Astrocyte (in vitro differentiated cells and primary cell): ENCODE data around the gene CHRD. TPM values are rescaled to one million over a fixed set of nuclear protein-coding genes. Genes with fewer than 3 reads are reported as not detected.

ENCODE experiments used
- DNase-seq: peaks from one replicate; pipeline ENCODE4 v3.0.0-alpha.2; 2010; ENCODE audit warnings: low read depth
- FAIRE-seq: peaks from 2 replicates; lab custom pipeline; 2011; peaks lifted over from hg19 to GRCh38; lab: Jason Lieb, UNC
- H2AFZ ChIP-seq: 2 replicates; pipeline ENCODE4 v1.6.0; 2012; ENCODE audit warnings: low read depth, low read length, inconsistent platforms
- H3K27ac ChIP-seq: 2 replicates; pipeline ENCODE4 v1.5.1; 2011; ENCODE audit warnings: low read depth, low read length, inconsistent platforms
- H3K27me3 ChIP-seq: 2 replicates; pipeline ENCODE4 v1.6.0; 2011; ENCODE audit warnings: low read length, inconsistent platforms; ENCODE audit not compliant: insufficient read depth
- H3K36me3 ChIP-seq: 2 replicates; pipeline ENCODE4 v1.5.1; 2011; ENCODE audit warnings: low read length, inconsistent platforms; ENCODE audit not compliant: insufficient read depth
- H3K4me1 ChIP-seq: 2 replicates; pipeline ENCODE4 v1.5.1; 2011; ENCODE audit warnings: low read length, inconsistent platforms; ENCODE audit not compliant: insufficient read depth
- H3K4me2 ChIP-seq: 2 replicates; pipeline ENCODE4 v1.6.0; 2012; ENCODE audit warnings: low read length, inconsistent platforms
- H3K4me3 ChIP-seq: 2 replicates; pipeline ENCODE4 v1.5.1; 2011; ENCODE audit warnings: low read depth, mild to moderate bottlenecking, low read length, inconsistent platforms; ENCODE audit not compliant: insufficient read depth
- H3K79me2 ChIP-seq: 2 replicates; pipeline ENCODE4 v1.6.0; 2012; ENCODE audit warnings: mild to moderate bottlenecking, low read length, inconsistent platforms; ENCODE audit not compliant: insufficient read depth
- H3K9ac ChIP-seq: 2 replicates; pipeline ENCODE4 v1.6.0; 2012; ENCODE audit warnings: mild to moderate bottlenecking, low read length, inconsistent platforms
- H3K9me3 ChIP-seq: 2 replicates; pipeline ENCODE4 v1.5.1; 2012; ENCODE audit warnings: low read depth, mild to moderate bottlenecking, low read length, inconsistent platforms; ENCODE audit not compliant: insufficient read depth
- H4K20me1 ChIP-seq: 2 replicates; pipeline ENCODE4 v1.6.0; 2012; ENCODE audit warnings: low read length, inconsistent platforms; ENCODE audit not compliant: insufficient read depth
- H3K27ac Mint-ChIP-seq: one replicate; pipeline ENCODE4 v1.8.0; 2021; ENCODE audit warnings: mild to moderate bottlenecking, mixed read lengths; ENCODE audit not compliant: unreplicated experiment
- H3K27me3 Mint-ChIP-seq: one replicate; pipeline ENCODE4 v1.8.0; 2021; ENCODE audit warnings: low read depth, mixed read lengths; ENCODE audit not compliant: unreplicated experiment
- H3K36me3 Mint-ChIP-seq: one replicate; pipeline ENCODE4 v1.8.0; 2021; ENCODE audit warnings: low read depth, mixed read lengths; ENCODE audit not compliant: unreplicated experiment
- H3K4me1 Mint-ChIP-seq: one replicate; pipeline ENCODE4 v1.8.0; 2021; ENCODE audit warnings: low read depth, mixed read lengths; ENCODE audit not compliant: unreplicated experiment
- H3K4me3 Mint-ChIP-seq: one replicate; pipeline ENCODE4 v1.8.0; 2021; ENCODE audit warnings: mild to moderate bottlenecking, moderate library complexity, mixed read lengths; ENCODE audit not compliant: unreplicated experiment
- H3K9me3 Mint-ChIP-seq: one replicate; pipeline ENCODE4 v1.8.0; 2021; ENCODE audit warnings: mild to moderate bottlenecking, mixed read lengths; ENCODE audit not compliant: unreplicated experiment
- CTCF ChIP-seq: IDR thresholded peaks from 2 replicates; pipeline ENCODE4 v1.5.1; 2011; ENCODE audit warnings: low read depth, mild to moderate bottlenecking, inconsistent platforms, low read length, moderate library complexity; ENCODE audit not compliant: insufficient read depth
- EZH2 ChIP-seq: IDR thresholded peaks from 2 replicates; pipeline ENCODE4 v1.6.1; 2012; ENCODE audit warnings: mild to moderate bottlenecking, low read length, inconsistent platforms; ENCODE audit not compliant: insufficient read depth
- total RNA-seq: library from RNA; stranded (reverse); gene quantifications from 2 replicates; pipeline ENCODE4 v1.2.1, GENCODE V29; 2021

CHRD gene
- total RNA-seq, 1 donor from 2014 or later = 3.4 TPM

DNA sequence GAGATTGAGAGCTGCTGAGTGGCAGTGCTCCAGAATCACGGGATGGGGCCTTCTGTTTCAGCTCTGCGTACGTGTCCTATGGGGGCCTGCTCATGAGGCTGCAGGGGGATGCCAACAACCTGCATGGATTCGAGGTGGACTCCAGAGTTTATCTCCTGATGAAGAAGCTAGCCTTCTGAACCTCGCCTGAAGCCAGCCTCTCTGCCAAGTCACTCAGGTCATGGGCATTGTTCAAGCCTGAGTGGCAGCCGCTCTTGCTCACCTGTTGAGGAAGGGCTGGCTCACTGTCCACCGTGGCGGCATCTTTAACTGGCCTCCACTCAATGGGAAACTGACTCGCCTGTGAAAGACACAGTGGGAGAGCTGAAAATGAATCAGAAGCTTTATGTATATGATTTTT lies 11.7 kb upstream of the CHRD start:
- no peak overlapping the region for H3K9ac ChIP-seq
- H2AFZ ChIP-seq = no peak overlapping the region
- no peak for TF ChIP-seq CTCF
- TF ChIP-seq EZH2 = no peak
- H4K20me1 ChIP-seq = peaks cover 40% of the 10 kb centered on the region
- peaks cover 26% of the 10 kb centered on the region for H3K36me3 Mint-ChIP-seq
- no peak for FAIRE-seq
- DNase-seq = no peak
- no peaks in the 10 kb centered on the region for H3K9me3 ChIP-seq
- H3K4me1 Mint-ChIP-seq = peaks cover 32% of the 10 kb centered on the region
- peak overlapping the region; percentile 8 for H3K4me2 ChIP-seq
- no peak overlapping the region for H3K27ac Mint-ChIP-seq
- no peaks in the 10 kb centered on the region for H3K9me3 Mint-ChIP-seq
- no peaks in the 10 kb centered on the region for H3K27me3 Mint-ChIP-seq
- H3K4me3 Mint-ChIP-seq = no peak overlapping the region
- H3K27ac ChIP-seq = no peak overlapping the region
- no peak overlapping the region for H3K4me3 ChIP-seq
- peaks cover 29% of the 10 kb centered on the region for H3K4me1 ChIP-seq
- H3K79me2 ChIP-seq = peaks cover 23% of the 10 kb centered on the region
- peaks cover 15% of the 10 kb centered on the region for H3K36me3 ChIP-seq
- no peaks in the 10 kb centered on the region for H3K27me3 ChIP-seq

- Histone ChIP-seq H3K36me3 (peaks cover 15% of the 10 kb centered on the region), H3K4me1 (peaks cover 32% of the 10 kb centered on the region), H3K9ac (peak overlapping the region; percentile 21), H3K4me3 (no peak overlapping the region), H4K20me1 (peaks cover 40% of the 10 kb centered on the region), H3K27ac (peak overlapping the region; percentile 18), H2AFZ (no peak overlapping the region), H3K9me3 (no peaks in the 10 kb centered on the region), H3K4me2 (peak overlapping the region; percentile 8), H3K27me3 (no peaks in the 10 kb centered on the region), H3K79me2 (peaks cover 18% of the 10 kb centered on the region)
- Mint-ChIP-seq H3K9me3 (no peaks in the 10 kb centered on the region), H3K4me3 (no peak overlapping the region), H3K27ac (no peak overlapping the region), H3K4me1 (peaks cover 36% of the 10 kb centered on the region), H3K36me3 (peaks cover 26% of the 10 kb centered on the region), H3K27me3 (no peaks in the 10 kb centered on the region)
- FAIRE-seq (no peak), DNase-seq (peak; percentile 83)
- TF ChIP-seq CTCF (no peak), EZH2 (no peak)
Measured at GRCh38 chr3:184368586-184369183, 11.2 kb upstream of the CHRD start.

GRCh38 chr3:184371570-184372018 lies 8.3 kb upstream of the CHRD start:
- DNase-seq (peak; percentile 71), FAIRE-seq (peak; percentile 66)
- Histone ChIP-seq H3K9me3 (no peaks in the 10 kb centered on the region), H3K79me2 (no peaks in the 10 kb centered on the region), H3K9ac (no peak overlapping the region), H3K4me3 (no peak overlapping the region), H2AFZ (no peak overlapping the region), H3K4me1 (peaks cover 28% of the 10 kb centered on the region), H3K36me3 (peaks cover 7% of the 10 kb centered on the region), H3K27me3 (peaks cover 11% of the 10 kb centered on the region), H4K20me1 (peaks cover 28% of the 10 kb centered on the region), H3K4me2 (peak overlapping the region; percentile 1), H3K27ac (no peak overlapping the region)
- H3K36me3 Mint-ChIP-seq = peaks cover 17% of the 10 kb centered on the region
- H3K4me3 Mint-ChIP-seq = peak overlapping the region; percentile 15
- peaks cover 14% of the 10 kb centered on the region for H3K27me3 Mint-ChIP-seq
- no peaks in the 10 kb centered on the region for H3K9me3 Mint-ChIP-seq
- no peak overlapping the region for H3K27ac Mint-ChIP-seq
- peaks cover 26% of the 10 kb centered on the region for H3K4me1 Mint-ChIP-seq
- TF ChIP-seq CTCF = peak; percentile 97
- no peak for TF ChIP-seq EZH2
